Nephron progenitor cell (in vitro differentiated cells): ENCODE data around the gene TBX3.
A peak's percentile ranks its signal among the peaks of the same experiment; 100 is the strongest.

Experiments
- DNase-seq: peaks from one replicate; pipeline ENCODE4 v3.0.0; 2021
- H3K27ac Mint-ChIP-seq: 2 replicates; pipeline ENCODE4 v1.8.0; 2021; ENCODE audit warnings: mild to moderate bottlenecking, moderate library complexity, mixed read lengths
- H3K27me3 Mint-ChIP-seq: 2 replicates; pipeline ENCODE4 v1.8.0; 2021; ENCODE audit warnings: mild to moderate bottlenecking, low read depth, mixed read lengths; ENCODE audit not compliant: poor library complexity
- H3K36me3 Mint-ChIP-seq: 2 replicates; pipeline ENCODE4 v1.8.0; 2021; ENCODE audit warnings: low read depth, mixed read lengths
- H3K4me1 Mint-ChIP-seq: 2 replicates; pipeline ENCODE4 v1.8.0; 2021; ENCODE audit warnings: mixed read lengths
- H3K4me3 Mint-ChIP-seq: 2 replicates; pipeline ENCODE4 v1.8.0; 2021; ENCODE audit warnings: mild to moderate bottlenecking, moderate library complexity, mixed read lengths
- H3K9me3 Mint-ChIP-seq: 2 replicates; pipeline ENCODE4 v1.8.0; 2021; ENCODE audit warnings: mild to moderate bottlenecking, moderate library complexity, mixed read lengths
- TF ChIP-seq, protein P1 (sequence below): fragments of 200-600 bp; sonication (generic); IDR thresholded peaks from 2 replicates; pipeline ENCODE4 v1.5.0; 2021; ENCODE audit warnings: antibody characterized with exemption

The TBX3 gene

DNA sequence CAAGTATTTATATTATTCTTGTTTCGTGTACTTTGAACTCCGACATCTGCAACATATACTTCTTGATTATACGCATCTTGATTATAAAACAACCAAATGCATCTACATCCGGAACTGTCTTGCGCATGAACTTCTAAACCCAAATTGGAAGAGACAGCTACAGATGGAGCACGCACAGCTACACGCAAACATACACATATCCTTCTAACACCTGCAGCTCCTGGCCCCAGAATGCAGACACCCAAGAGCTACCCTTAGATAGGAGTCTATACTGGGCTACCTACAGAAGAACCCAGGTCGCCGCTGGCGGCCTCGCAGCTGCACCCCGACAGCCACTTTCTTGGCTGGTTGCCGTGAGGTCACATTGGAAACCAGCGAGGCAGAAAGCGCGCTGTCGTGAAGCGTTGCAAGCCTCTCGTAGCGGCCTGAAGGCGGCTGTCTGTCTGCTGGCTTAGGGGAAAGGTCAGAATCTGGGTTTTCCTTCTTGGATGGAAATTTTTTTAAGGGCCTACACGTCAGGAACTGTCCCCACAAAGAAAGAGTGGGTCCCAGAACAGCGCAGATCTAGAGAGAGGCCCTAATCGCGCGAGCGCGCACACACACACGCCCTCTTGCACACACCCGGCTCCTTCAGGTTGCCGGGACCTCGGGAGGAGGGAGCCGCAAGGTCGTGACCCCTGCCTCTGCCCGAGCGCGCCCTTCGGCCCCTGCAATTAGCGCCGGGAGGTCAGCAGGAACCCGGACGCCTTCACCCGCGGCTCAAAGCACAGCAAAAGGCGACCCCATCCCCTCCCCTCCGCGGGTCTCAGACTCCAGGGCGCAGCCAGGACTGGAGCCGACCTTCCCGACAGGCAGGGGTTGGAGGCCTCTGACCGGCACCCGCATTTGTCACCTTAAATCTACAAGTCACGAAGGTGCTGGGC is 17.0 kb downstream of the TBX3 start:
- peaks cover 73% of the 10 kb centered on the region for H3K27me3 Mint-ChIP-seq

DNA sequence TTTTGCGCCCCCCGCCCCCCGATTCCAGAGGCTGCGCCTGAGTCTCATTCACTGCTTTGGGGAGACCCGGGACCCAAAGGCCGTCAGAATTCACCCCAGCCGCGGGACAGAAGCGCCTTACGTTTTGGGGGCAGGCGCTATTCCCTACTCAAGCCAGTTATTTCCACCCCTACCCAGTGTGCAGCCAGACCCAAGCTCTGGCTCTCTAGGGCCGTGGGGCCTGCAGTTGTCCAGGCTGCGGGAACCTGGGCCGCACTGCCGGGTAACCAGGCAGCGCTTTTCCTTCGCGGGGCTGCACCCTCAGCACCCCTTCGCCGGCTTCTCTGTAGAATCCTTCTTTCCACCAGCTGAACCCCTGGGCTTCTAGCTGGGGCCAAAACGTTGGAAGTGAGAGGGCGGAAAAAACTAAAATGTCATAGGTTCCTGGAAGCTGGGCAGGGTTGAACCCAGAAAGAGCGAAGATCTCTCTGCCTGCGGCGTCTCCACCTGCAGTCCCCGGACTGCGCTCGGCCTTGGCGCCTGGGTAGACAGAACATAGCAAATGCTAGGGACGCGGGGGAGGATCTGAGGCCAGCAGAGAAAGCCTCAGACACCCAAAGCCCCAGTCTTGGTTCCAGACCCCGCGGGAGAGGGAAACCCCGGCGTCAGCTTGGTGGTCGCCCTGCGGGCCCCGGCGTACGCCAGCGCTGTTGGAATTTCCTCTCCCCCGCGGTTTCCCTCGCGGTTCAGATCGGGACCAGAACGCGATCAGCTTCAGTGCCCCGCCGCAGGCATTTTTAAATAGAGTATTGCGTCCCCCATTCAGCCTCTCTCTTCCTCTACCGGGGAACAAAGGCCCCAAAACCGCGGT is 18.3 kb downstream of the TBX3 start:
- Mint-ChIP-seq H3K9me3 (no peaks in the 10 kb centered on the region), H3K36me3 (no peaks in the 10 kb centered on the region), H3K27ac (no peak overlapping the region), H3K27me3 (peaks cover 75% of the 10 kb centered on the region), H3K4me3 (peak overlapping the region; percentile 73), H3K4me1 (peaks cover 62% of the 10 kb centered on the region)
- TF ChIP-seq, protein P1, sequence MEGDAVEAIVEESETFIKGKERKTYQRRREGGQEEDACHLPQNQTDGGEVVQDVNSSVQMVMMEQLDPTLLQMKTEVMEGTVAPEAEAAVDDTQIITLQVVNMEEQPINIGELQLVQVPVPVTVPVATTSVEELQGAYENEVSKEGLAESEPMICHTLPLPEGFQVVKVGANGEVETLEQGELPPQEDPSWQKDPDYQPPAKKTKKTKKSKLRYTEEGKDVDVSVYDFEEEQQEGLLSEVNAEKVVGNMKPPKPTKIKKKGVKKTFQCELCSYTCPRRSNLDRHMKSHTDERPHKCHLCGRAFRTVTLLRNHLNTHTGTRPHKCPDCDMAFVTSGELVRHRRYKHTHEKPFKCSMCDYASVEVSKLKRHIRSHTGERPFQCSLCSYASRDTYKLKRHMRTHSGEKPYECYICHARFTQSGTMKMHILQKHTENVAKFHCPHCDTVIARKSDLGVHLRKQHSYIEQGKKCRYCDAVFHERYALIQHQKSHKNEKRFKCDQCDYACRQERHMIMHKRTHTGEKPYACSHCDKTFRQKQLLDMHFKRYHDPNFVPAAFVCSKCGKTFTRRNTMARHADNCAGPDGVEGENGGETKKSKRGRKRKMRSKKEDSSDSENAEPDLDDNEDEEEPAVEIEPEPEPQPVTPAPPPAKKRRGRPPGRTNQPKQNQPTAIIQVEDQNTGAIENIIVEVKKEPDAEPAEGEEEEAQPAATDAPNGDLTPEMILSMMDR, result no peak
- peak; percentile 60 for DNase-seq

More for the DNA sequence above, 17.0 kb downstream of the TBX3 start:
- TF ChIP-seq, protein P1, result no peak
- peak; percentile 70 for DNase-seq
- Mint-ChIP-seq H3K4me3 (peak overlapping the region; percentile 77), H3K36me3 (no peaks in the 10 kb centered on the region), H3K9me3 (no peaks in the 10 kb centered on the region), H3K27ac (peak overlapping the region; percentile 30), H3K4me1 (peaks cover 76% of the 10 kb centered on the region)

DNA sequence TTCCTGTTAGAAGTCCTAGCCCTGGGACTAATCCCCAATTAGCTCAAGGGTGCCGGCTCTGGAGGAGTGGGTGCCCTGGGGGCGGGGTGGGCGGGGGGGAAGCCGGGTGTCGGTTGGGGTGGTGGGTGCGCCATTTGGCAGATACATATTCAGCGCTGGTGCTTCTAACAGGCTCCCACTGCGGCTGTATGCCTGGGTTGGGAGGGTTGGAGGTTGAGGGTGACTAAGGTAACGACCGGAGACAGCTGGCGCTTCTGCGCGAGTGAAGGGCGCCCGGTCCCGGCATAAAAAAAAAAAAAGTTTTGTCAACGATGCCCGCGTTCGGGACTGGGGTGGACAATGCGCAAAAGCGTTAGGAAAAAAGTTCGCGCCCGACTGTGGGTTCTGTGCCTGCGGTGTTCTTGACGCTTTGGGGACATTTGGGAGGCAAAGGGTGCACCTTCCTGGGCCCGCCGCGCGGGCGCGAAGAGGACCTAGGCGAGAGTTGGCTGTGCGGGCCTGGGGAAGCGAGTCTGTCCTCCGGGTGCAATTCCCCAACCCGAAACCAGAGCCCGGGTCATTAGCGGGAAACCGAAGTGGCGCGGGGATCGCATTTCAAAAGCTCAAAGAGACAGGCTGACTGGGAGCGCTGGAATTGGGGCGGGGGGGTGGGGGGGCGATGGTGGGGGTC is 19.2 kb downstream of the TBX3 start:
- no peaks in the 10 kb centered on the region for H3K36me3 Mint-ChIP-seq
- peak; percentile 64 for DNase-seq
- no peak overlapping the region for H3K27ac Mint-ChIP-seq
- TF ChIP-seq, protein P1, result no peak
- peaks cover 78% of the 10 kb centered on the region for H3K27me3 Mint-ChIP-seq
- H3K4me1 Mint-ChIP-seq, result peaks cover 54% of the 10 kb centered on the region
- H3K9me3 Mint-ChIP-seq, result no peaks in the 10 kb centered on the region
- H3K4me3 Mint-ChIP-seq, result peak overlapping the region; percentile 78

DNA sequence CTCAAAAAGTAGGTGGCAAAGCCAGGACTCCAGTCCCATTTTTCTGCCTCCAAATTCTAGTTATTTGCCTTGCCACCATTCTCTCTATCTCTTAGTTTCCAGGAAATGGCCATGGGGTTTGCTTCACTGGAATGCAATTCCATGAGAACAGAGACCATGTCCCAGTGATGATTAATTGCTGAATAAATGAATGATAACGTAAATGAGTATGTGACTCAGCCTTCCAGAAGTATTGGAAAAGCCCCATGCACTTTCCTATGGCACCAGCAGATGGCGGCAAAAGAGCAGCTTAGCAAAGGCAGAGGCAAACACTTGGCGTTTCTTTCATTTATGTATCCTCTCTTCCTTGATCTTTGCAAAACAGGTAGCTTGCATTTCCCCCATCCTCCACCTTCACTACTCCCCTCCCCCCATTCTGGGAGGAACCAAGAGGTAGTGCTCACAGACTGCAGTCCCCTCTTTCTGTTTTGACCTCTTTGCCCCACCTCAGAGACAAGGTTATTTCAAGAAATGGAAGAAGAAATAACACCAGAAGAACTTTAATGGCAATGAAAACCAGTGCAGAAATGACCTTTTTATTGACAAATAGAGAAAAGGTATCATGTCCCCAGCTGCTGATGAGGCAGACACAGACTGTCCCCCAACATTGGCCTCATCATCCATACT is 21.3 kb downstream of the TBX3 start:
- Mint-ChIP-seq H3K27ac (no peak overlapping the region), H3K4me1 (peaks cover 50% of the 10 kb centered on the region), H3K27me3 (peaks cover 67% of the 10 kb centered on the region), H3K36me3 (no peaks in the 10 kb centered on the region), H3K9me3 (no peaks in the 10 kb centered on the region), H3K4me3 (no peak overlapping the region)
- peak; percentile 87 for DNase-seq
- TF ChIP-seq, protein P1, result peak; percentile 98

DNA sequence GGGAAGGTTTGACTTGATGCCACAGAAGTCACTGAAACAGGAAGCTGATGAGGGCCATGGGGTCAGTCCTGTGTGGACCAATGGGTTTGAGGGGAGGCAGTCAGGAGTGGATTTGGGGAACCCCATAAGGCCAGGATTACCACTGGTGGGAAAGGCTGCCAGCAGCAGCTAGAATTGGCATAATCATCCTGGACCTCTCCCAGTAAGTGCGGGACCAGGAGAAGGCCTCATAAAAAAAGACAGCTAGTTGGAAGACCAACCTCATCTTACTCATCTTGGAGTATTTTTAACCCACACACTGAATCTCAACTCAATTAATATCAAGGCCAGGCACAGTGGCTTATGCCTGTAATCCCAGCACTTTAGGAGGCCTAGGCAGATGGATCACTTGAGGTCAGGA is 22.7 kb downstream of the TBX3 start:
- DNase-seq, result no peak
- H3K4me1 Mint-ChIP-seq, result peaks cover 50% of the 10 kb centered on the region
- no peak overlapping the region for H3K27ac Mint-ChIP-seq
- H3K4me3 Mint-ChIP-seq, result no peak overlapping the region
- no peaks in the 10 kb centered on the region for H3K9me3 Mint-ChIP-seq
- TF ChIP-seq, protein P1, result no peak
- no peaks in the 10 kb centered on the region for H3K36me3 Mint-ChIP-seq
- H3K27me3 Mint-ChIP-seq, result peaks cover 53% of the 10 kb centered on the region
